GM23338 (cell line): ENCODE measurements around the gene DOLK. TPM values are rescaled to one million over a fixed set of nuclear protein-coding genes. Genes with fewer than 3 reads are reported as not detected.

Experiments
- ATAC-seq: fragments of 200-7000 bp; cut with Tn5 transposase; 3 replicates; pipeline ENCODE4 v1.9.1; 2020
- DNase-seq: peaks from one replicate; pipeline ENCODE4 v3.0.0-alpha.2; 2015; ENCODE audit warnings: low spot score
- H2AFZ ChIP-seq: fragments of 200-600 bp; sonication (generic); 2 replicates; pipeline ENCODE4 v1.8.0; 2016; ENCODE audit warnings: antibody characterized with exemption, mild to moderate bottlenecking, moderate library complexity
- H3F3A ChIP-seq: fragments of 200-600 bp; sonication (generic); replicated peaks from 2 replicates; pipeline ENCODE4 v1.8.0; 2017; ENCODE audit warnings: antibody characterized with exemption, mixed run types, low read depth
- H3K27ac ChIP-seq: fragments of 200-600 bp; sonication (generic); 2 replicates; pipeline ENCODE4 v1.6.1; 2016; ENCODE audit warnings: low read depth
- H3K27me3 ChIP-seq: fragments of 200-600 bp; sonication (generic); 2 replicates; pipeline ENCODE4 v1.8.0; 2016; ENCODE audit warnings: mild to moderate bottlenecking, mixed run types, moderate library complexity; ENCODE audit not compliant: insufficient read depth
- H3K36me3 ChIP-seq: fragments of 200-600 bp; sonication (generic); 2 replicates; pipeline ENCODE4 v1.8.0; 2016; ENCODE audit warnings: mild to moderate bottlenecking; ENCODE audit not compliant: insufficient read depth
- H3K4me1 ChIP-seq: fragments of 200-600 bp; sonication (generic); 2 replicates; pipeline ENCODE4 v1.8.0; 2016; ENCODE audit warnings: mild to moderate bottlenecking, moderate library complexity; ENCODE audit not compliant: insufficient read depth
- H3K4me2 ChIP-seq: fragments of 200-600 bp; sonication (generic); 2 replicates; pipeline ENCODE4 v1.7.1; 2017; ENCODE audit warnings: mixed run types
- H3K4me3 ChIP-seq: fragments of 200-600 bp; sonication (generic); 2 replicates; pipeline ENCODE4 v1.6.1; 2016; ENCODE audit warnings: mixed run types
- H3K79me2 ChIP-seq: fragments of 200-600 bp; sonication (generic); replicated peaks from 2 replicates; pipeline ENCODE4 v1.8.0; 2017; ENCODE audit warnings: mild to moderate bottlenecking; ENCODE audit not compliant: insufficient read depth
- H3K9me2 ChIP-seq: fragments of 200-600 bp; sonication (generic); 2 replicates; pipeline ENCODE4 v1.8.0; 2017; ENCODE audit not compliant: insufficient read depth
- H4K20me1 ChIP-seq: fragments of 200-600 bp; sonication (generic); replicated peaks from 2 replicates; pipeline ENCODE4 v1.8.0; 2017; ENCODE audit warnings: mild to moderate bottlenecking; ENCODE audit not compliant: insufficient read depth
- H3K27ac Mint-ChIP-seq: 2 replicates; pipeline ENCODE4 v1.8.0; 2020; ENCODE audit warnings: inconsistent platforms, mild to moderate bottlenecking, moderate library complexity, mixed read lengths
- H3K27me3 Mint-ChIP-seq: 3 replicates; pipeline ENCODE4 v1.8.0; 2022; ENCODE audit warnings: low read depth, mild to moderate bottlenecking, moderate library complexity, mixed read lengths, inconsistent platforms; ENCODE audit not compliant: insufficient read depth, poor library complexity
- H3K36me3 Mint-ChIP-seq: 3 replicates; pipeline ENCODE4 v1.8.0; 2021; ENCODE audit warnings: low read depth, mild to moderate bottlenecking, inconsistent platforms, moderate library complexity, mixed read lengths
- H3K4me1 Mint-ChIP-seq: 3 replicates; pipeline ENCODE4 v1.8.0; 2020; ENCODE audit warnings: mild to moderate bottlenecking, inconsistent platforms, mixed read lengths
- H3K4me3 Mint-ChIP-seq: 3 replicates; pipeline ENCODE4 v1.8.0; 2021; ENCODE audit warnings: moderate library complexity, mild to moderate bottlenecking, inconsistent platforms, mixed read lengths
- H3K9me3 Mint-ChIP-seq: 3 replicates; pipeline ENCODE4 v1.8.0; 2020; ENCODE audit warnings: moderate library complexity, mild to moderate bottlenecking, inconsistent platforms, mixed read lengths
- CREB1 ChIP-seq: fragments of 250-450 bp; sonication (Bioruptor Pico); IDR thresholded peaks from 2 replicates; pipeline ENCODE4 v1.5.0; 2020; ENCODE audit warnings: low read depth, mild to moderate bottlenecking, moderate library complexity
- ETS1 ChIP-seq: IDR thresholded peaks from 2 replicates; pipeline ENCODE4 v1.6.1; 2016; ENCODE audit warnings: antibody characterized with exemption
- EZH2 ChIP-seq: fragments of 200-600 bp; sonication (generic); IDR thresholded peaks from one replicate; pipeline ENCODE4 v1.8.0; 2017; ENCODE audit warnings: antibody characterized with exemption, mild to moderate bottlenecking, low read depth; ENCODE audit not compliant: unreplicated experiment
- EZH2phosphoT487 ChIP-seq: fragments of 200-600 bp; sonication (generic); IDR thresholded peaks from one replicate; pipeline ENCODE4 v1.8.1; 2018; ENCODE audit warnings: antibody characterized with exemption; ENCODE audit not compliant: unreplicated experiment
- NANOG ChIP-seq: IDR thresholded peaks from 2 replicates; pipeline ENCODE4 v1.6.1; 2016; ENCODE audit warnings: antibody characterized with exemption, borderline replicate concordance
- REST ChIP-seq: IDR thresholded peaks from one replicate; pipeline ENCODE4 v1.6.1; 2018; ENCODE audit warnings: antibody characterized with exemption; ENCODE audit not compliant: unreplicated experiment
- STAT1 ChIP-seq: IDR thresholded peaks from one replicate; pipeline ENCODE4 v1.6.1; 2016; ENCODE audit warnings: antibody characterized with exemption; ENCODE audit not compliant: unreplicated experiment
- ZNF114 ChIP-seq: fragments of 250-450 bp; sonication (Bioruptor Pico); IDR thresholded peaks from 2 replicates; pipeline ENCODE4 v1.5.0; 2020; ENCODE audit warnings: mild to moderate bottlenecking, moderate library complexity
- ZNF331 ChIP-seq: fragments of 250-450 bp; sonication (Bioruptor Pico); IDR thresholded peaks from 2 replicates; pipeline ENCODE4 v1.5.0; 2020; ENCODE audit warnings: low read depth, mild to moderate bottlenecking, moderate library complexity
- ZNF462 ChIP-seq: fragments of 250-450 bp; sonication (Bioruptor Pico); IDR thresholded peaks from 2 replicates; pipeline ENCODE4 v1.5.0; 2020; ENCODE audit warnings: mild to moderate bottlenecking, moderate library complexity
- polyA plus RNA-seq: library from polyadenylated mRNA; unstranded; fragments of >200 nt; fragmentation: Nextera tagmentation; extraction: Ambion mirVana; gene quantifications from 2 replicates; pipeline ENCODE4 v1.2.1, GENCODE V29; 2016
- total RNA-seq: library from RNA; depleted of rRNA; stranded (reverse); fragments of >200 nt; shearing (Covaris generic); gene quantifications from 2 replicates; pipeline ENCODE4 v1.2.3, GENCODE V29; 2014

The DOLK gene
- total and polyA plus RNA-seq, 2 experiments from 2014 or later = 9.8 to 20.2 TPM

GRCh38 chr9:128902351-128903078 is 44.9 kb downstream of the DOLK start (continued):
- TF ChIP-seq REST = no peak

DNA sequence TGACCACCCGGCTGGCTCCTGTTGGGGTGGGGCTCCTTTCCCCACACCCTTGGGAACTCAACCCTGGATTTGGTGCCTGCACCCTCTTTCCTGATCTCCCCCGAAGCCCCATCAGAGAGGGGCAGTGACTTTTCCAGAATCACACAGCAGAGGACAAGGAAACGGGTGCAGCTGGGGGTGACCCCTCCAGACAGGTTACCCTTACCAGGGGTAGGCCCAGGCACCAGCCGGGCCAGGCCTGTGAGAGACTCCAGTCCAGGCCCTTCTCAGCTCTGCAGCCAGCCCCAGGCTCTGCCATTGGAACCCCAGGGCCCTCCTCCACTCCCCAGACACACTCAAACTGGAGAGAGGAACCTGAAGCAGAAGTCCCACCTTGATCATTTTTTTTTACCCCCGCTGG is 45.6 kb downstream of the DOLK start:
- Histone ChIP-seq H3K9me2 (no peaks in the 10 kb centered on the region), H2AFZ (no peak overlapping the region), H3K79me2 (peaks cover 36% of the 10 kb centered on the region), H3K4me2 (no peak overlapping the region), H3K36me3 (peaks cover 6% of the 10 kb centered on the region; the same call in 1 of the 2 replicates), H3K4me1 (no peaks in the 10 kb centered on the region), H3F3A (no peaks in the 10 kb centered on the region), H3K4me3 (no peak overlapping the region), H4K20me1 (peaks cover 25% of the 10 kb centered on the region), H3K27ac (no peak overlapping the region), H3K27me3 (no peaks in the 10 kb centered on the region)
- no peak overlapping the region for H3K27ac Mint-ChIP-seq
- H3K36me3 Mint-ChIP-seq = peaks cover 28% of the 10 kb centered on the region
- H3K27me3 Mint-ChIP-seq = peaks cover 4% of the 10 kb centered on the region
- peaks cover 14% of the 10 kb centered on the region for H3K4me1 Mint-ChIP-seq
- H3K9me3 Mint-ChIP-seq = no peaks in the 10 kb centered on the region
- no peak for DNase-seq
- H3K4me3 Mint-ChIP-seq = no peak overlapping the region
- ATAC-seq = no peak
- TF ChIP-seq STAT1 (no peak), EZH2phosphoT487 (no peak), EZH2 (no peak), ZNF331 (CRISPR knock-in tag) (no peak), ZNF462 (CRISPR knock-in tag) (no peak), REST (no peak), ZNF114 (CRISPR knock-in tag) (no peak), CREB1 (CRISPR knock-in tag) (no peak), ETS1 (no peak), NANOG (no peak)
